ENCODE measurements around the gene GNG7. TPM values are rescaled to one million over a fixed set of nuclear protein-coding genes. Genes with fewer than 3 reads are reported as not detected.

The GNG7 gene
- total RNA-seq, 1 experiment from 2014 or later, result 7.7 TPM

GRCh38 chr19:2751438-2751830 lies 48.9 kb upstream of the GNG7 start:
- no peaks in the 10 kb centered on the region for H3K9me3 Mint-ChIP-seq
- no peak overlapping the region for H3K4me3 Mint-ChIP-seq
- no peak overlapping the region for H3K9ac ChIP-seq (ENCODE audit: extremely low read depth, insufficient read length, low read length)

More at GRCh38 chr19:2751438-2751830, 48.9 kb upstream of the GNG7 start:
- WGBS (ENCODE audit: extremely low coverage, insufficient read length, low lambda C conversion rate), result no CpG with 5 or more reads among the region's 21 CpGs
- Mint-ChIP-seq H3K27ac (no peak overlapping the region), H3K4me1 (no peaks in the 10 kb centered on the region), H3K27me3 (ENCODE audit: low read depth) (peaks cover 25% of the 10 kb centered on the region), H3K36me3 (ENCODE audit: insufficient read depth in 1 of 3, low read depth in 3 of 3) (peaks cover 5 to 37% (median 26%) of the 10 kb centered on the region in 3 experiments; a peak in 6 of 7 replicates)
- H3K9me3 ChIP-seq (ENCODE audit: control insufficient read depth, low read depth, low read length), result no peaks in the 10 kb centered on the region
- H2BK120ac ChIP-seq (ENCODE audit: low read depth, low read length, poor library complexity, severe bottlenecking), result no peak overlapping the region
- no peaks in the 10 kb centered on the region for H3K23me2 ChIP-seq (ENCODE audit: insufficient read length, low read depth, low read length, poor library complexity, severe bottlenecking)
- H3K27me3 ChIP-seq (ENCODE audit: insufficient read depth, low read length), result no peaks in the 10 kb centered on the region
- H3K23ac ChIP-seq (ENCODE audit: insufficient read length, low read depth, low read length), result no peak overlapping the region
- no peak overlapping the region for H3T11ph ChIP-seq (ENCODE audit: low read length)
- no peak overlapping the region for H3K18ac ChIP-seq (ENCODE audit: insufficient read length, low read depth, low read length)
- H3K4me1 ChIP-seq (ENCODE audit: insufficient read depth, low read length), result no peaks in the 10 kb centered on the region
- no peak overlapping the region for H2BK12ac ChIP-seq (ENCODE audit: insufficient read length, low read depth, low read length)
- H2BK5ac ChIP-seq (ENCODE audit: insufficient read length, low read length), result no peak overlapping the region
- H3K14ac ChIP-seq (ENCODE audit: insufficient read depth, low read length), result no peak overlapping the region
- no peaks in the 10 kb centered on the region for H3K79me1 ChIP-seq (ENCODE audit: insufficient read depth, low read depth, low read length, poor library complexity, severe bottlenecking)
- no peak overlapping the region for H2BK20ac ChIP-seq (ENCODE audit: low read depth, low read length, poor library complexity, severe bottlenecking)
- H3K56ac ChIP-seq (ENCODE audit: insufficient read length, low read depth, low read length), result no peak overlapping the region
- no peak overlapping the region for H3K4me2 ChIP-seq (ENCODE audit: insufficient read depth, insufficient read length, low read length)
- no peak for DNase-seq
- H3K27ac ChIP-seq (ENCODE audit: insufficient read length, low read depth, low read length), result no peak overlapping the region
- H3K79me2 ChIP-seq (ENCODE audit: insufficient read depth, low read length), result no peaks in the 10 kb centered on the region
- H3K4ac ChIP-seq (ENCODE audit: low read depth, low read length), result no peak overlapping the region
- no peak overlapping the region for H4K5ac ChIP-seq (ENCODE audit: insufficient read length, low read depth, low read length)
- H2AFZ ChIP-seq (ENCODE audit: low read length), result no peak overlapping the region
- H4K8ac ChIP-seq (replicated peaks; ENCODE audit: insufficient read length, low read depth, low read length), result no peak overlapping the region
- no peak for TF ChIP-seq CTCF (conservative IDR thresholded peaks at IDR 0.05)
- no peak overlapping the region for H2AK5ac ChIP-seq (ENCODE audit: insufficient read length, low read length)
- no peaks in the 10 kb centered on the region for H4K20me1 ChIP-seq (ENCODE audit: control insufficient read depth, insufficient read depth, insufficient read length)
- H2BK15ac ChIP-seq (ENCODE audit: low read depth, low read length), result no peak overlapping the region
- H4K91ac ChIP-seq (ENCODE audit: insufficient read length, low read depth, low read length), result no peak overlapping the region
